Fibroblast of gingiva (primary cell): Measurements from ENCODE around the gene MFSD2B.
"Not testable (repeated sequence)": the region's sequence is repeated elsewhere in the genome, so short reads cannot be mapped to it uniquely, and the experiment has no call there.

Source experiments
- DNase-seq: peaks from one replicate; pipeline ENCODE4 v3.0.0-alpha.2; 2011; ENCODE audit warnings: low read depth

MFSD2B gene, protein sequence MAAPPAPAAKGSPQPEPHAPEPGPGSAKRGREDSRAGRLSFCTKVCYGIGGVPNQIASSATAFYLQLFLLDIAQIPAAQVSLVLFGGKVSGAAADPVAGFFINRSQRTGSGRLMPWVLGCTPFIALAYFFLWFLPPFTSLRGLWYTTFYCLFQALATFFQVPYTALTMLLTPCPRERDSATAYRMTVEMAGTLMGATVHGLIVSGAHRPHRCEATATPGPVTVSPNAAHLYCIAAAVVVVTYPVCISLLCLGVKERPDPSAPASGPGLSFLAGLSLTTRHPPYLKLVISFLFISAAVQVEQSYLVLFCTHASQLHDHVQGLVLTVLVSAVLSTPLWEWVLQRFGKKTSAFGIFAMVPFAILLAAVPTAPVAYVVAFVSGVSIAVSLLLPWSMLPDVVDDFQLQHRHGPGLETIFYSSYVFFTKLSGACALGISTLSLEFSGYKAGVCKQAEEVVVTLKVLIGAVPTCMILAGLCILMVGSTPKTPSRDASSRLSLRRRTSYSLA

DNA sequence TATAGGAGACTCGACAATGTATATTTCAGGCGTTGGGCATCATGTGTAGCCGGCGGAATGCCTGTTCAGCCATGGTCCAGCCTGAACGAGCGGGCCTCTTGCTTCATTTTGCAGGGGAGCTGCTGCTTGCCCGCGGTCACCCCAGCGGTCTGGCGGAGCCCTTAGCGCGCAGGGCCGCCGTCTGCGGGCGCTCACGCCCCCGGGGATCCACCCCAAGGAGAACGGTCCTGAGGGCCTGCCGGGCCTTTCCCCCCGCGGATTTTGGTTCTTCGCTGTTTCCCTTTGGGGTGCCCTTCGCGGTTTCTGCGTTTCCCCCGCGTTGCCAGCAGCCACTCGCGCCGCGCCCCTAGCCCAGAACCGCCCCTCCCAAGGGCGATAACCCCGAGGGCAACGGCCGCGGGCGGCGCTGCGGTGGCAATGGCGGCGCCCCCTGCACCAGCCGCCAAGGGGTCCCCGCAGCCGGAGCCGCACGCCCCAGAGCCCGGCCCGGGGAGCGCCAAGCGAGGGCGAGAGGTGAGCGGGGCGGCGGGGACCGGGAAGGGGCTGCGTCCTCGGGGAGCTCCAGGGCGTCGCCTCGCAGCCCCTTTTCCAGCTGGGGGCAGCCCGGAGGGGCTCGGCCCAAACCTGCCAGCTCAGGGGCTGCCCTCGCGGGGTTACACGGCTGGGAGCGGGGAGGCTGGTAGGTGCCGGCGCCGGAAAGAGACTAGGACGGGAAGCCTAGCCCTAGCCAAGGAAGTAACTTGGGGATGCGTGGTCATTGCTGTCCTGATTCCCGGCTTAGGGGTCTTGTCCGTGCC lies at the start of gene MFSD2B:
Gene MFSD2B (plus strand): TSS at position 406 of the 797 bp plus-strand sequence. CDS start 12 bp downstream, at position 418.
- no peak for DNase-seq

DNA sequence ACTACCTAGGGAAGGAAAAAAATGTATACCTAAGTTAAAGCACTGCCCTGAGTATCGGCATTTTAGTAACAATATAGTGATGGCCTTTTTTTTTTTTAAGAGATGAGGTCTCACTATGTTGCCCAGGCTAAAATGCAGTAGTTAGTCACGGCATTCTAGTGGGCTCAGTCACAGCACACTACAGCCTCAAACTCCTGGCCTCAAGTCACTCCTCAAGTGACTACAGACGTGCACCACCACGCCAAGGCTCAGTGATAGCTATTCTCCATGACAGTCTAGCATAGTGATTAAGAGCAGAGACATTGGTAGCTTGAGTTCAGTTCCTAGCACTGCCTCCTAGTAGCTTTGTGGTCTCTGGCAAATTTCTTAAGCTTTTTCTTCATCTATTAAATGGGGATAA lies 42.0 kb upstream of the MFSD2B start:
- no peak for DNase-seq

DNA sequence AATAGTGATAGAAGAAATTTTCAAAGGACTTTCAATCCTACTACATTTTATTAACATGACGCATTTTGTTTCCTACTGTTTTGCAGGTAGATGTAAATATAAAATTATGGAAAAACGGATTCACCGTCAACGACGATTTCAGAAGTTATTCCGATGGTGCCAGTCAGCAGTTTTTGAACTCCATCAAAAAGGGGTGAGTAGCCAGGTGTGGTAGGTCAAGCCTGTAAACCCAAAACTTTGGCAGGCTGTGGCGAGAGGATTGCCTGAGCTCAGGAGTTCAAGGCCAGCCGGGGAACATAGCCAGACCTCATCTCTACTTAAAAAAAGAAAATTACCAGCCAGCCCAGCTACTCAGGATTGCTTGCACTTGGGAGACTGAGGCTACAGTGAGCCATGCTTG lies 33.0 kb upstream of the MFSD2B start:
- DNase-seq = no peak

DNA sequence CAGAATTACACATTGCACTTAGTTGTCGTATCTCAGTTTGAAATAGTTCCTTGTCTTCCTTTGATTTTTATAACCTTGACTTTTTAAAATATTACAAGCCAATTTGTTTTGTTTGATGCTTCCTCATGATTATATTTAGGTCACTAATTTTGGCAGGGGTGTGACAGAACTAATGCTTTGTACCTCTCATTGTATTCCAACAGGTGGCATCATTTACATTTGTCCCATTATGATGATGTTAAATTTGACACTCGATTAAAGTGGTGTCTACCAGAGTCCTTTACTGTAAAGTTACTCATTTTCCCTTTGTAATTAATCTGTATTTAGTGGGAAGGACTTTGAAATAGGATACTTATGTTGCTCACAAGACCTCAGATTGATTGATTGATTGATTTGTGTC lies 21.5 kb upstream of the MFSD2B start:
- no peak for DNase-seq

DNA sequence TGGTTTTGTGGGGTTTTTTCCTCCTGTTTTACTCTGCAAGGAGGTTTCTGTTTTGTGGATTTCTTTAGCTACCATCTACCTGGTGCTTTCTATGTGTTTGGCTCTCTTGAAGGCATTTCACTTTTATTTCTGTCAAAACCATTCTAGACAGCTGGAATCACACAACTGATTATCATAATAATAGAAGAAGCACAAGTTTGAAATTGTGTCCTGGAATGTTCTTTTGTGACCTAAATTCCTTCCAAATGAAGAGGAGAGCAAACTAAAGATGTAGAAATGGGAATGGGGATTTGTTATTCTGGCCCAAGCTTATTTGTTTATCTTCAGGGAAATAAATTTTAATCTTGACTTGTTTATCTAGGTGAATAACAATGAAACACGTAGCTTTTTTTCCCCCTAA lies 17.0 kb upstream of the MFSD2B start:
- no peak for DNase-seq

DNA sequence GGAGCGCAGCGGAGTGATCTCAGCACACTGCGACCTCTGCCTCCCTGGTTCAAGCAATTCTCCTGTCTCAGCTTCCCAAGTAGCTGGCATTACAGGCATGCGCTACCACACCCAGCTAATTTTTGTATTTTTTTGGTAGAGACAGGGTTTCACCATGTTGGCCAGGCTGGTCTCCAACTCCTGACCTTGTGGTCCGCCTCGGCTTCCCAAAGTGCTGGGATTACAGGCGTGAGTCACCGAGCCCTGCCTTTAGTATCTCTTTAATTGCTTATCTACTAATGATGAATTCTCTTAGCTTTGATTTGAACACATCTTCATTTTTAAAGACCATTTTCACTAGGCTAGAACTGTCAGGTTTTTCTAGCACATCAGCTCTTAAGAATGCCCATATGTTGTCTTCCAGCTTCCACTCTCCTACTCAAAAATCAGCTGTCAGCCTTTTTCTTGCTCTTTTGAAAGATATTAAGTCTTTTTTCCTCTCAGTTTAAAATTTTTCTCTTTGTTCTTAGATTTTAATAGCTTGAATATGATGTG lies 16.1 kb upstream of the MFSD2B start:
- DNase-seq = no peak

DNA sequence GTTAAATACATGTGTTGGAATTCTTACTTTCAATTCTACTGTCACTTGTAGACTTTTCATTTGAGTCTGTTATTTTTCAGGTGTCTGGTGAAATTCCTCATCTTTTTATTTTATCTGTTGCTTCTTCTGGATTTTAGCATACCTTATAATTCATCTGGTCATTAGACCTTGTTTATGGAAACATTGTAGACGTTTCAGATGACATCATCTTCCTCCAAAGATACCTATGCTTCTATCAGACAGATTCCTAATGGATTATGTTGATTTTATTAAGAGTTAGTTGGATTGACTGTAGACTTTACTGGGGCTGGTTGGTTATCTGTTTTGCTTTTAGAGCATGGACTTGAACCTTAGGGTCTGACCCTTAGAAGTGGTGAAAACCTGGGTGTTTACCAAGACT lies 15.3 kb upstream of the MFSD2B start:
- no peak for DNase-seq

DNA sequence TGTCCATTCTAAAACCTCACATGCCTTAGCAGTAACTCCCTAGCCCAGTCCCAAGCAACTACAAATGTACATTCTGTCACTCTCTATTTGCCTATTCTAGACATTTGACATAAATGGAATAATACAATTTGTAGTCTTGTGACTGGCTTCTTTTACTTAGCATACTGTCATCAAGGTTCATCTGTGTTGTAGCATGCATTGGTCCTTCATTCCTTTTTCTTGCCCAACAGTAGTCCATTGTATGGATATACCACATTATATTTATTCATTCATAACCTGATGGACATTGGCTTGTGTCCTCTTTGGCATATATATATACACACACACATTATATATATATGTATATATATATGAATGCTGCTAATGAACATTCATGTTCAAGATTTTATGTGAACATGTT lies 2.2 kb upstream of the MFSD2B start:
- DNase-seq = no peak

DNA sequence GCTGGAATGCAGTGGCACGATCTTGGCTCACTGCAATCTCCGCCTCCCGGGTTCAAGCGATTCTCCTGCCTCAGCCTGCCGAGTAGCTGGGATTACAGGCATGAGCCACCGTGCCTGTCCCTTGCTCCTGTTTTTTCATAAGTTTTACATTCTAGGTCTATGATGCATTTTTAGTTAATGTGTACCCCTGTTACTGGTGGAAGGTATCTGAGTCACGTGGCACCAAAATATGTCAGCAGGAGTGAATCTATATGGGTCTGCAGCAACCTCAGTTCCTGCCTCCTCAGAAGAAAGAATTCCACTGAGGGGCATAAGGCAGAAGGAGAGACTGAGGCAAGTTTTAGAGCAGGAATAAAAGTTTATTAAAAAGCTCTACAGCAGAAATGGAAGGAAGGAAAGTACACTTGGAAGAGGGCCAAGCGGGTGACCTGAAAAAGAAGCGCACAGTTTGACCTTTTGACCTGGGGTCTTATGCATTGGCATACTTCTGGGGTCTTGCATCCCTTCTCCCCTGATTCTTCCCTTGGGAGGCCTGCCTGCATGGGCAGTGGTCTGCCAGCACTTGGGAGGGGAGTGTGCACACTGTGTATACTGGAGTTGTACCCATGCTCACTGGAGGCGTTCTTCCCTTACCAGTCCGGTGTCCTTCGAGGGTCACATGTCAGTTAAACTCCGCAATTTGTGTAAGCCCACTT lies 1.1 kb upstream of the MFSD2B start:
- DNase-seq = no peak

DNA sequence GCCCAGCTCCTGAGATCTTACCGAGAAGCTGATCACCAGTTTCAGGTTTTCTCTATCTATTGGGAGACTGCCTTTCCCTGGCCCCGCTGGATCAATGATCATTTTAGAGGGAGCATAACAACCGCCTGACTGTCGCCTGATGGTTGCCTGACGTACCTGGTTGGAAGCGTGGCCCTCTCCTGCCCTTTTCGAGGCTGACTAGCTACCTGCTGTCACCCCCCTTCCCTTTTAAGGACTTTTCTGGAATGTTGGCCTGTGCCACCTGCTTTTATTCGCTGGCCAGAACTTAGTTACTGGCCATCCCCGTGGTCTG lies 562 bp upstream of the MFSD2B start:
- no peak for DNase-seq

DNA sequence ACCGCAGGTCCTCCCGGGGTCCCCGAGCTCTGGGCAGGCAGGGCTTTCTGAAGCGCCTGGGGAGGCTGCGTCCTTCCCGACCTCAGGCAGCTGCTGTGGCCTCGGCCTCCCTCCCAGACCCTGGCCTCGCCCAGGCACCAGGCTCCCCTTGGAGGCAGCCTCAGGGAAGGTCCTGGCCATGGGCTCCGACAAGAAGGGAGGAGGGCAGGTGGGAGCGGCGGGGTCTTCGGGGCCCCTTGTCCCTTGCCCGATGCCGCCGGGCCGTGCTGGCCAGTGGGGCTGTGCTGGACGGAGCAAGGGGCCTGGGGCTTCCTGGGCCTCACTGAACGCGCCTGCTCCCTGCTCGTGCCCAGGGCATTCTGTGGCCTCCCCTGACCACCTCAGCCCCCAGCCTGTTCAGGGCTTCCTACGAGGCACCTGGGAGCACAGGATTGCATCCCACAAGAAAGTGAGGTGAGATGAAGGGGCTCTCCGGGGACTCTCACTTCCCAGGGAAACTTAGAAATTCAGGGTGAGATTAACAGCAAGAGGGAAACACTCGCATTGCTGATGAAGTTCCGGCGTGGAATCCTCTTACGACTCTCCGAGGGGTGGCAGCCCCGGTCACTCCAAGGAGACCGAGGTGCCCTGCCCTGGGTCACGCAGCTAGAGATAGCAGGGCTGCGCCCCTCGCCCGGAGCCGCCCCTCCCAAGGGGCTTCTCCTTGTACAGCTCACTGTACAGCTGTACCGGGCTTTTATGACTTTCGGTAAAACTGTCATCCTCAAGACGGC lies 778 bp downstream of the MFSD2B start:
- DNase-seq = no peak

DNA sequence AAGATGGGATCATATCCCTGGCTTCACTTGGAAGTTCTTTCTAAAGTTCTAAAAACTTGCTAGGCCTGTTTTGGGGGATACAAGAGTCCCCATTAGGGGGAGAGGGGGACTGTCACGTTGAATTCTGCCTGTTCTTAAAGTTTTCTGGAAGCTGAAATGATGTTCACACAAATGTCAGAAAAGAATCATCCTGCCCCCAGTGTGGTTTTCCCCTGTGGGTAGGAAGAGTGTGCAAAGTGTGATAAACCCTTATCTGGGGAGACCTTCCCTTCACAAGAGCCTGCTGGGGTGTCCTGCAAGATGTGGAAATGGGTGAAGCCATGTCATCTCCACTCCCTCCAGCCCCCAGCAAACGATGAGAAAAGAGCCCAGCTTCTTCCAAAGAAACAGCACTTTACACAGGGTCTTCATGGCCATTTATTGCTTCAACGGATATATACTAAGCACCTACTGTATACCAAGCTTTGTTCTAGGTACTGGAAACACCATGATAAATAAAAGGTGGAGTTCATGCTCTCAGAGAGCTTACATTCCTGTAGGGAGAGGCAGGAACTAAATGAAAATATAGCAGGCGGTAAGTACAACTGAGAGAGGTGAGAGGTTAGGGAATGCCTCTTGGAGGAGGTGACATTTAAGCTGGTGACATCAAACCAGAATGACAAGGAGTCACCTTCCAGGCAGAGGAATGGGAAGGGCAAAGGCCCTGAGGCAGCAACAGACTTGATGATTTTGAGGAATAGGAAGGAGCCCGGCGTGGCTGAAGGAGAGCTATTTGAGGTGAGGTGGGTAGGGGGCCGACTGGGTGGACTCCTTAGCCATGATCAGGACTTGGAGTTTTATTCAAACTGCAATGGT lies 1.6 kb downstream of the MFSD2B start:
- no peak for DNase-seq

DNA sequence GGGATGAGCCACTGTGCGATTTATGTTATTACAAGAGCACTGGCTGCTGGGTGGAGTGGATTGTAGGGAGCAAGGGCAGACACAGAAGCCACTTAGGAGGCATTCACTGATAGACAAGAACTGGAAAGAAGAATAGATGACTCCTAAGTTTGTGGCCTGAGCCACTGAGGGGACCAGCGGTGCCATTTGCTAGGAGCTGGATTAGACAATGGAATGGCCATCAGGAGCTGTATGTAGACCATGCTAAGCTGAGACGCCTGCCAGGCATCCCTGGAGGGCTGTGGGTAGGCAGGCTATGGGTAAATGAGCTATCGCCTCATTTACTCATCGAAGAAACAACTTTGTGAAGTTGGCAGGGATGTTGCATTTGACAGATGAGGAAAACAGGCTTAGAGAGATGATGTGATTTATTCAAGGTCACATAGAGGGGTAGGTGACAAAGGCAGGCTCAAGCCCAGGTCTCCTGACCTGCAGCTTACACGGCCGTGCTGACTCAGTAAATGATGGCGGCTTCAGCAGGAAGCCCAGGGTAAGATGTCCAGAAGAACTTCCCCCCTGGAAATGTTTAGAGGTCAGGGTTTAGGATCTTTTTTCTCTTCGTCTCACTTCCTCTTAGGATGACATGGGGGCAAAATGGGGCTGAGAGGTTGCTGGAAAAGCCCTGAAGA lies 2.8 kb downstream of the MFSD2B start:
- no peak for DNase-seq

DNA sequence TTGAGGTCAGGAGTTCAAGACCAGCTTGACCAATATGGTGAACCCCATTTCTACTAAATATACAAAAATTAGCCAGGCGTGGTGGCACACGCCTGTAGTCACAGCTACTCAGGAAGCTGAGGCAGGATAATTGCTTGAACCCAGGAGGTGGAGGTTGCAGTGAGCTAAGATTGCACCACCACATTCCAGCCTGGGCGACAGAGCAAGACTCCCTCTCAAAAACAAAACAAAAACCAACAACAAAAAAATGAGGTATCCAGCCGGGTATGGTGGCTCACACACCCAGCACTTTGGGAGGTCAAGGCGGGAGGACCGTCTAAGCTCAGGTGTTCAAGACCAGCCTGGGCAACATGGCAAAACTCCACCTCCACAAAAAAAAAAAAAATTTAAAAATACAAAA lies 5.0 kb downstream of the MFSD2B start:
- not testable (repeated sequence) for DNase-seq

DNA sequence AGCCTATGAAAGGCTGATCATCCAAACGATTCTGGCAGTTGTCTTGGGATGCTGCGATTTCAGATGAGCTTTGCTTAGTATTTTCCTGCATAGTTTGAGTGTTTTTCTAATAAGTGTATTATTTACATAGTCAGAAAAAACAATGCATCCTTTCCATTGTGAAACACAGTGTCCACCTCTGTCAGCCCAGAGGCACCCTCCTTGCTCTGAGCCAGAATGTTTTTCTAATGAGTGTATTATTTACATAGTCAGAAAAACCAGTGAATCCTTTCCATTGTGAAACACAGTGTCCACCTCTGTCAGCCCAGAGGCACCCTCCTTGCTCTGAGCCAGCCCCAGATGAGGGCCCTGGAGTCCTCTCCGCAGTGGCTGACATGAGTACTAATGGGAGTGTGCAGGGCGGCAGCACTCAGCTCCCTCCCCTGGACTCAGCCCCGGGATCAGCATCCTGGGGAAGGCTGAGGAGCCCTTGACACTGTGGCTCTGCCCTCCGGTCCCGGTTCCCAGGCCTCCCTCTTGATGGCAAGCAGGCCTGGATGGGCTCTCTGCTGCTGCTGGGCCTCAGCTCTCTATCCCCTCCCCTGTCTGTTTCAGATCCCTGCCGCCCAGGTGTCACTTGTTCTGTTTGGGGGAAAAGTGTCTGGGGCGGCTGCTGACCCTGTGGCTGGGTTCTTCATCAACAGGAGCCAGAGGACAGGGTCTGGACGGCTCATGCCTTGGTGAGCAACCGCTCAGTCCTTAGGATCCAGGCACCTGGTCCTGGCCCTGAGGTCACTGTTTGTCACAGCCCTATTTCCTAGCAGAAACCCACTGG lies 5.9 kb downstream of the MFSD2B start:
- DNase-seq = peak; percentile 87

DNA sequence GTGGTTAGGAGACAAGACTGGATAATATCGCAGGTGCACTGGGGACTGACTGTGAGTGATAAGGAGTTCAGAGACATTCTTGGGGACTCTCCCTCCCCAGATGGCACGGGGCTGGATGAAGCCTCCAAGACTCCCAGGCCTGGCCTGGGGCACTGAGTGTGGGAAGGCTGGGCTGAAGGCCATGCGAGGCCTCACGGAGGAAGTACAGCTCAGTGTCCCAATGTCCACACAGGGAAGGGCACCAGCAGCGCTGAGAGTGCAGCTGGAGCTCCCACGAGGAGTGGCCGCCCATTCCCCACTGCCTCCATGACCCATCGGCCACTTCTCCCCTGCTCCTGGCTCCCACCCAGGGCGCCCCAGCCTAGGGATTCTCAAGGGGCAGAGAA lies 6.5 kb downstream of the MFSD2B start:
- no peak for DNase-seq

DNA sequence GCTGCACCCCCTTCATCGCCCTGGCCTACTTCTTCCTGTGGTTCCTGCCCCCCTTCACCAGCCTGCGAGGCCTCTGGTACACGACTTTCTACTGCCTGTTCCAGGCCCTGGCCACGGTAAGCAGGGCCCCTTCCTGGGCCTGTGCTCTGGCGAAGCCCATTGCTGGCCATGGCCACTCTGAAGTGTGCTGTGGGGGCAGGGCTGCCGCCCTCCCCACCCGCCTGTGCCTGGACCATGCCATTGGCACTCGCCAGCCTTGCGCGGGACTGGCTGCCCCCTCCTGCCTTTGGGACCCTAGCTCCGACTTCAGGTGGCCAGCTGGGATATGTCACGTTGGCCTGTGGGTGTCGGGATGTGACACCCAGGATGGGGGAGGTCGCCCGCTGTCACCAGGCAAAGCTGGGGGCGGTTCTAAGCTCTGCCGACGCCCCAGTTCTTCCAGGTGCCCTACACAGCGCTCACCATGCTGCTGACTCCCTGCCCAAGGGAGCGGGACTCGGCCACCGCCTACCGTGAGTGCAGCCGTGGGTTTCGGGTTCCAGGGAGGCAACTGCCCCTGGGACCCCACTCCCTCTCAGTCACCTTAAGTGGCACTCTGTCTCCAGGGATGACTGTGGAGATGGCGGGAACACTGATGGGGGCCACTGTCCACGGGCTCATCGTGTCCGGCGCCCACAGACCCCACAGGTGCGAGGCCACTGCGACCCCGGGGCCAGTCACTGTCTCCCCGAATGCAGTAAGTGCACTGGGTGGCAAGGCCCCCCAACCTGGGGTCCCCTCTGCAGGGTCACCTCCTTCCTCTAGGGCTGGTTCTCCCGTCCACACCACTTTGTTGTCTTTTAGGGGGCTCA lies 7.2 kb downstream of the MFSD2B start:
- DNase-seq = no peak

DNA sequence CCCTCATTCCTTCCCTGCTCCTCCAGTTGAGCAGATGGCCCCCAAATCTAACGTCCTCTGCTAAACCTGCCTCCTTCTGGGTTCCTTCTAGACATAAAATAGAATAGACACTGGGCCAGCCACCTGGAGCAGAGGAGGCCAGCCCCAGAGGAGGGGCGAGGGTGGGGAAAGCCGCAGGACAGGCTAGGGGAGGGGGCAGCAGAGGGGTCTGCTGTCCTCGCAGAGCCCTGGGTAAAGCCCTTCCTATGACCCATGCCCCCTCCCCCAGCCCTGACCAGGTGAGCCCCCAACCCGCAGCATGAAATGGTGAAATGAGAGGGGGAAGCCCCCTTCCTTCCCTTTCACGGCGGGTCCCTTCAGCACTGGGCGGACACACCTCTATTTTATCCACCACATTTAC lies 7.8 kb downstream of the MFSD2B start:
- no peak for DNase-seq
